IMR-90 (cell line): ENCODE measurements around the gene TMEM63A. TPM values are rescaled to one million over a fixed set of nuclear protein-coding genes. Genes with fewer than 3 reads are reported as not detected.

Source experiments
- ATAC-seq: fragments of 200-7000 bp; cut with Tn5 transposase; 2 replicates; pipeline ENCODE4 v1.9.1; 2020; ENCODE audit warnings: low read depth, mild to moderate bottlenecking, moderate library complexity
- BruUV-seq: library from RNA; stranded (reverse); fragments of 400-500 nt; replicated peaks from 2 replicates; lab custom pipeline; 2021; lab: Mats Ljungman, UMichigan
- CTCF ChIA-PET: fragments of 300-600 bp; formaldehyde crosslinking; extraction: SDS; loops from one replicate; lab custom pipeline; 2021; ENCODE audit warnings: antibody characterized with exemption; lab: Yijun Ruan, JAX
- POLR2A ChIA-PET: fragments of 300-600 bp; sonication (Branson Sonifier 250); formaldehyde crosslinking; loops from one replicate; lab custom pipeline; 2022; ENCODE audit warnings: antibody characterized with exemption; ENCODE audit not compliant: unreplicated experiment; lab: Charles Lee
- DNase-seq: peaks from one replicate; pipeline ENCODE4 v3.0.0; 2013
- H2AFZ ChIP-seq: replicated peaks from 2 replicates; pipeline ENCODE3; 2013; ENCODE audit warnings: low read length, mild to moderate bottlenecking; ENCODE audit not compliant: poor library complexity
- H2AK5ac ChIP-seq: 2 replicates; pipeline ENCODE4 v1.6.1; 2013; ENCODE audit warnings: low read depth, low read length, inconsistent platforms
- H2AK9ac ChIP-seq: replicated peaks from 2 replicates; pipeline ENCODE3; 2013; ENCODE audit warnings: mild to moderate bottlenecking, low read depth, low read length, moderate library complexity; ENCODE audit not compliant: poor library complexity
- H2BK120ac ChIP-seq: 2 replicates; pipeline ENCODE4 v1.6.1; 2013; ENCODE audit warnings: low read depth, low read length, inconsistent platforms
- H2BK15ac ChIP-seq: 3 replicates; pipeline ENCODE4 v1.6.1; 2013; ENCODE audit warnings: low read depth, low read length, inconsistent platforms
- H2BK20ac ChIP-seq: 2 replicates; pipeline ENCODE4 v1.6.1; 2013; ENCODE audit warnings: low read depth, mild to moderate bottlenecking, inconsistent platforms, low read length, moderate library complexity
- H2BK5ac ChIP-seq: 2 replicates; pipeline ENCODE4 v1.6.1; 2013; ENCODE audit warnings: mild to moderate bottlenecking, low read depth, low read length, inconsistent platforms; ENCODE audit not compliant: poor library complexity, severe bottlenecking
- H3K14ac ChIP-seq: replicated peaks from 2 replicates; pipeline ENCODE4 v1.6.1; 2013; ENCODE audit warnings: low read depth, low read length, inconsistent platforms
- H3K18ac ChIP-seq: 2 replicates; pipeline ENCODE4 v1.6.1; 2013; ENCODE audit warnings: low read depth, low read length, control low read depth
- H3K23ac ChIP-seq: 2 replicates; pipeline ENCODE4 v1.6.1; 2013; ENCODE audit warnings: low read depth, low read length, inconsistent platforms
- H3K27ac ChIP-seq: 2 replicates; pipeline ENCODE4 v1.5.1; 2013; ENCODE audit warnings: mild to moderate bottlenecking, control low read depth, low read length; ENCODE audit not compliant: insufficient read depth
- H3K27me3 ChIP-seq: 2 replicates; pipeline ENCODE4 v1.6.1; 2013; ENCODE audit warnings: low read length; ENCODE audit not compliant: control insufficient read depth, insufficient read depth
- H3K36me3 ChIP-seq: 2 replicates; pipeline ENCODE4 v1.6.1; 2013; ENCODE audit warnings: low read length, mixed read lengths; ENCODE audit not compliant: control insufficient read depth, insufficient read depth
- H3K4ac ChIP-seq: 2 replicates; pipeline ENCODE4 v1.6.1; 2013; ENCODE audit warnings: low read depth, low read length, inconsistent platforms
- H3K4me1 ChIP-seq: 2 replicates; pipeline ENCODE4 v1.6.1; 2013; ENCODE audit warnings: low read length, mixed read lengths; ENCODE audit not compliant: control insufficient read depth, insufficient read depth
- H3K4me2 ChIP-seq: 2 replicates; pipeline ENCODE4 v1.6.1; 2013; ENCODE audit warnings: low read depth, mild to moderate bottlenecking, control low read depth, low read length, moderate library complexity
- H3K4me3 ChIP-seq: 2 replicates; pipeline ENCODE4 v1.5.1; 2013; ENCODE audit warnings: low read depth, mild to moderate bottlenecking, control low read depth, low read length, moderate library complexity; ENCODE audit not compliant: insufficient read depth
- H3K56ac ChIP-seq: 2 replicates; pipeline ENCODE4 v1.6.1; 2013; ENCODE audit warnings: low read length, inconsistent platforms; ENCODE audit not compliant: insufficient read depth; ENCODE audit errors: extremely low read depth
- H3K79me1 ChIP-seq, 2 experiments: 2 replicates each; pipeline ENCODE4 v1.6.1; 2013; ENCODE audit warnings: low read length in 2 of 2, inconsistent platforms in 1 of 2, low read depth in 1 of 2
- H3K9ac ChIP-seq: 2 replicates; pipeline ENCODE4 v1.6.1; 2013; ENCODE audit warnings: low read depth, low read length, control low read depth
- H3K9me1 ChIP-seq: 2 replicates; pipeline ENCODE4 v1.6.1; 2013; ENCODE audit warnings: low read length, inconsistent platforms; ENCODE audit not compliant: insufficient read depth
- H3K9me3 ChIP-seq: 2 replicates; pipeline ENCODE4 v1.6.1; 2013; ENCODE audit warnings: low read length; ENCODE audit not compliant: control insufficient read depth, insufficient read depth
- H4K20me1 ChIP-seq: 2 replicates; pipeline ENCODE4 v1.6.1; 2013; ENCODE audit warnings: low read length, inconsistent platforms; ENCODE audit not compliant: insufficient read depth
- H4K5ac ChIP-seq: 2 replicates; pipeline ENCODE4 v1.6.1; 2013; ENCODE audit warnings: mild to moderate bottlenecking, low read depth, low read length, control low read depth
- H4K8ac ChIP-seq, 2 experiments: 2 replicates each; pipeline ENCODE4 v1.6.1; 2013; ENCODE audit warnings: low read depth in 2 of 2, low read length in 2 of 2, control low read depth in 1 of 2, inconsistent platforms in 1 of 2
- H4K91ac ChIP-seq: 2 replicates; pipeline ENCODE4 v1.6.1; 2013; ENCODE audit warnings: low read depth, low read length, inconsistent platforms; ENCODE audit not compliant: insufficient read depth
- MAFK ChIP-seq: IDR thresholded peaks from 2 replicates; pipeline ENCODE4 v1.6.1; 2012; ENCODE audit warnings: low read depth, low read length, improper control_type of control experiment
- WGBS, 2 experiments: methylation state at CpG; one replicate each; pipeline versions ENCODE4 v1.1.5 to v1.1.7; 2013; ENCODE audit warnings: missing lambda C conversion rate in 2 of 2; ENCODE audit not compliant: insufficient read length in 1 of 2; ENCODE audit errors: extremely low coverage in 2 of 2; 5-methylcytosine and 5-hydroxymethylcytosine counted together
- dilution Hi-C: fragments of 300-500 bp; cut with HindIII; formaldehyde crosslinking; loops from one replicate; pipeline ENCODE4 v1.14.3; 2018; ENCODE audit warnings: low sequenced_read_pairs; ENCODE audit not compliant: unreplicated experiment
- in situ Hi-C: fragments of 300-500 bp; cut with MboI; formaldehyde crosslinking; loops from 3 replicates; pipeline ENCODE4 v1.14.3; 2019; ENCODE audit warnings: low sequenced_read_pairs, inconsistent platforms, mixed read lengths
- intact Hi-C: fragments of 100-400 bp; cut with micrococcal nuclease; formaldehyde crosslinking; loops from 2 replicates; pipeline ENCODE4 v1.10.0; 2022
- polyA plus RNA-seq, 3 experiments: library from polyadenylated mRNA; depleted of rRNA; stranded (reverse); fragments of >200 nt; gene quantifications; 2 replicates each; pipeline ENCODE4 v1.2.3, GENCODE V29; 2012; ENCODE audit warnings: low replicate concordance in 1 of 3
- total RNA-seq: library from RNA; depleted of rRNA; stranded (reverse); fragments of >200 nt; gene quantifications from 2 replicates; pipeline ENCODE4 v1.2.3, GENCODE V29; 2012
- TF ChIP-seq, protein P1 (sequence below): conservative IDR thresholded peaks from 2 replicates; pipeline ENCODE4 v1.5.1; 2012; ENCODE audit warnings: mild to moderate bottlenecking, low read depth, low read length, improper control_type of control experiment

Gene TMEM63A
- total and polyA plus RNA-seq, 2 of the 4 experiments (the other 2 are of a cell fraction): 4.7 to 23.3 TPM

GRCh38 chr1:225914947-225915346 is 32.8 kb upstream of the TMEM63A start:
- no peak overlapping the region for H2BK20ac ChIP-seq
- no peak overlapping the region for H3K27ac ChIP-seq
- no TSS peak for BruUV-seq
- H3K9ac ChIP-seq: no peak overlapping the region
- DNase-seq (no peak), ATAC-seq (no peak)
- CTCF ChIA-PET: no interaction called here
- no peak overlapping the region for H3K23ac ChIP-seq
- H3K36me3 ChIP-seq: peaks cover 17% of the 10 kb centered on the region
- no peak overlapping the region for H4K91ac ChIP-seq
- peaks cover 5% of the 10 kb centered on the region; the same call in 1 of the 2 replicates for H3K4me1 ChIP-seq
- H2AK5ac ChIP-seq: no peak overlapping the region
- no peak overlapping the region for H3K4me3 ChIP-seq
- H4K5ac ChIP-seq: no peak overlapping the region
- H2AK9ac ChIP-seq: no peak overlapping the region
- H2BK15ac ChIP-seq: no peak overlapping the region
- no peak overlapping the region for H3K18ac ChIP-seq
- no peak overlapping the region for H2AFZ ChIP-seq
- POLR2A ChIA-PET: no interaction called here
- TF ChIP-seq, protein P1, sequence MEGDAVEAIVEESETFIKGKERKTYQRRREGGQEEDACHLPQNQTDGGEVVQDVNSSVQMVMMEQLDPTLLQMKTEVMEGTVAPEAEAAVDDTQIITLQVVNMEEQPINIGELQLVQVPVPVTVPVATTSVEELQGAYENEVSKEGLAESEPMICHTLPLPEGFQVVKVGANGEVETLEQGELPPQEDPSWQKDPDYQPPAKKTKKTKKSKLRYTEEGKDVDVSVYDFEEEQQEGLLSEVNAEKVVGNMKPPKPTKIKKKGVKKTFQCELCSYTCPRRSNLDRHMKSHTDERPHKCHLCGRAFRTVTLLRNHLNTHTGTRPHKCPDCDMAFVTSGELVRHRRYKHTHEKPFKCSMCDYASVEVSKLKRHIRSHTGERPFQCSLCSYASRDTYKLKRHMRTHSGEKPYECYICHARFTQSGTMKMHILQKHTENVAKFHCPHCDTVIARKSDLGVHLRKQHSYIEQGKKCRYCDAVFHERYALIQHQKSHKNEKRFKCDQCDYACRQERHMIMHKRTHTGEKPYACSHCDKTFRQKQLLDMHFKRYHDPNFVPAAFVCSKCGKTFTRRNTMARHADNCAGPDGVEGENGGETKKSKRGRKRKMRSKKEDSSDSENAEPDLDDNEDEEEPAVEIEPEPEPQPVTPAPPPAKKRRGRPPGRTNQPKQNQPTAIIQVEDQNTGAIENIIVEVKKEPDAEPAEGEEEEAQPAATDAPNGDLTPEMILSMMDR: no peak
- TF ChIP-seq MAFK: no peak
- H2BK5ac ChIP-seq: no peak overlapping the region
- H4K8ac ChIP-seq: no peak overlapping the region
- no peak overlapping the region for H3K4ac ChIP-seq
- intact Hi-C loops (no loop called here), dilution Hi-C loops (no loop called here), in situ Hi-C loops (loop anchor here (5.0 kb wide), 1 partner anchor 443 kb away; no protein-coding TSS in a partner anchor)
- H3K79me1 ChIP-seq: peaks cover 0 to 9% of the 10 kb centered on the region in 2 experiments; a peak in 3 of 4 replicates
- no peak overlapping the region for H2BK120ac ChIP-seq
- WGBS, 2 experiments: no CpG with 5 or more reads among the region's 6 CpGs
- no peaks in the 10 kb centered on the region for H3K27me3 ChIP-seq
- H3K56ac ChIP-seq: no peak overlapping the region
- H4K20me1 ChIP-seq: peaks cover 4% of the 10 kb centered on the region
- H3K9me1 ChIP-seq: peaks cover 3% of the 10 kb centered on the region; the same call in 1 of the 2 replicates
- no peak overlapping the region for H3K4me2 ChIP-seq
- no peaks in the 10 kb centered on the region for H3K9me3 ChIP-seq
- H3K14ac ChIP-seq: no peak overlapping the region
